HG02938 (cell line): ENCODE measurements around the gene TIMM23.
"Not testable (repeated sequence)": the region's sequence is repeated elsewhere in the genome, so short reads cannot be mapped to it uniquely, and the experiment has no call there.

Experiments
- ATAC-seq: cut with Tn5 transposase; IDR thresholded peaks from one replicate; pipeline ENCODE4 v1.9.1; 2021; ENCODE audit warnings: mild to moderate bottlenecking, moderate library complexity; ENCODE audit not compliant: unreplicated experiment

TIMM23 gene

GRCh38 chr10:45985590-45985989, 13.3 kb downstream of the TIMM23 start:
- ATAC-seq, result not testable (repeated sequence)

- no peak for ATAC-seq
Measured at GRCh38 chr10:45997557-45997956, 25.3 kb downstream of the TIMM23 start.

- ATAC-seq, result no peak
Measured at GRCh38 chr10:45997994-45998763, 25.9 kb downstream of the TIMM23 start.

- not testable (repeated sequence) for ATAC-seq
Measured at GRCh38 chr10:45999955-46000354, 27.7 kb downstream of the TIMM23 start.

GRCh38 chr10:46000538-46000937, 28.2 kb downstream of the TIMM23 start:
- ATAC-seq, result no peak

- ATAC-seq, result no peak
Measured at GRCh38 chr10:46001187-46001756, 29.0 kb downstream of the TIMM23 start.

GRCh38 chr10:46002189-46002687, 29.9 kb downstream of the TIMM23 start:
- ATAC-seq, result not testable (repeated sequence)

- ATAC-seq, result no peak
Measured at GRCh38 chr10:46002916-46003693, 30.8 kb downstream of the TIMM23 start.

GRCh38 chr10:46004963-46005362, 32.7 kb downstream of the TIMM23 start:
- no peak for ATAC-seq

GRCh38 chr10:46005383-46005782, 33.1 kb downstream of the TIMM23 start:
- no peak for ATAC-seq

- ATAC-seq, result no peak
Measured at GRCh38 chr10:46006219-46006618, 33.9 kb downstream of the TIMM23 start.

GRCh38 chr10:46012746-46013145, 40.5 kb downstream of the TIMM23 start:
- no peak for ATAC-seq

GRCh38 chr10:46014206-46014605, 41.9 kb downstream of the TIMM23 start:
- ATAC-seq, result no peak

- ATAC-seq, result no peak
Measured at GRCh38 chr10:46014683-46015405, 42.6 kb downstream of the TIMM23 start.

- ATAC-seq, result no peak
Measured at GRCh38 chr10:46016190-46016589, 43.9 kb downstream of the TIMM23 start.

GRCh38 chr10:46016811-46017210, 44.5 kb downstream of the TIMM23 start:
- no peak for ATAC-seq

GRCh38 chr10:46017733-46018132, 45.4 kb downstream of the TIMM23 start:
- ATAC-seq, result no peak

GRCh38 chr10:46018453-46019176, 46.3 kb downstream of the TIMM23 start:
- ATAC-seq, result no peak

GRCh38 chr10:46019177-46019528, 46.9 kb downstream of the TIMM23 start:
- no peak for ATAC-seq

GRCh38 chr10:46019569-46020343, 47.5 kb downstream of the TIMM23 start:
- no peak for ATAC-seq
